ENCODE data around the gene SLC15A5.

The SLC15A5 gene

DNA sequence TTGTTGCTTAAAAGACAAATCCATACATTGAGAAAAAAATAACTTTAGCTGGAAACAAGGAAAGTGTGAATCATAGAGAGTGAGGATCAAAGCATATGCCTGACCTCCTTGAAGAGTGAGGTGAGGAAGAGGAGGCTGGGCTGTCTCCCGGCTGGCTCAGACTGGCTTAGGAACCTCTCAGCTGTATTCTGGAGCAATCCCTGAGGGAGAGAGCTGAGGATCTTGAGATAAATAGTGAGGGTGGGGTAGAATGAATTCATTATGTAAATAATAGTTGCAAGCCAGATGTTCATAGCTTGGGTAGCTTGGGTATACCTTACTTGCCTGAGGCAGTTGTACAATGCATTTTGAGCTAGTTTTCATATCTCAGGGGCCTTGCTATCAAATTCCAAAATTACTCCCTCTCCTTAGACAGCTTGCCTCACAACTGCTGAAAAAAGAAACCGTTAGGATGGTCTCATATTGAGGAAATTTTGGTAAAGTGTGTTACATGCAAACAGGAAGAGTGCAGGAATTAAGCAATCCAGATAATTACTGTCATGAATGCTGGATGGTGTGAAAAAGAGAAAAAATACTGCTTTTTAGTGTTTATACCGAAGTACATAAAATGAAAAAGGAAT, 30.5 kb upstream of the SLC15A5 start:
- ChIA-PET CTCF (interaction anchor here (0.6 kb wide), 1 partner anchor 414 kb away, joined by 3 read pairs; no protein-coding TSS in a partner anchor), POLR2A (no interaction called here)
- TF ChIP-seq ELF4 (IDR thresholded peaks at IDR 0.05) (no peak), HDGF (IDR thresholded peaks at IDR 0.05; ENCODE audit: borderline replicate concordance) (no peak), LEF1 (IDR thresholded peaks at IDR 0.05; ENCODE audit: borderline replicate concordance) (no peak), CTBP1 (IDR thresholded peaks at IDR 0.05; ENCODE audit: borderline replicate concordance) (no peak), L3MBTL2 (conservative IDR thresholded peaks at IDR 0.05) (no peak), FOXK2 (IDR thresholded peaks at IDR 0.05) (no peak), FOXM1 (IDR thresholded peaks at IDR 0.05; ENCODE audit: borderline replicate concordance) (no peak), SUZ12 (IDR thresholded peaks at IDR 0.05) (no peak), BHLHE40 (IDR thresholded peaks at IDR 0.05; ENCODE audit: borderline replicate concordance) (no peak), ARNT (IDR thresholded peaks at IDR 0.05) (no peak), TARDBP (IDR thresholded peaks at IDR 0.05) (no peak), FOXA1 (IDR thresholded peaks at IDR 0.05) (no peak)
- no peak for DNase-seq (ENCODE audit: extremely low spot score)

- POLR2A ChIA-PET, result no interaction called here
- no peak for DNase-seq (ENCODE audit: extremely low spot score)
Measured at GRCh38 chr12:16303939-16304338, 26.5 kb upstream of the SLC15A5 start.

GRCh38 chr12:16300736-16301135, 23.3 kb upstream of the SLC15A5 start:
- POLR2A ChIA-PET, result no interaction called here
- no peak for TF ChIP-seq ELF4 (IDR thresholded peaks at IDR 0.05)
- TF ChIP-seq FOXA1 (IDR thresholded peaks at IDR 0.05), result no peak
- no peak for TF ChIP-seq LEF1 (IDR thresholded peaks at IDR 0.05; ENCODE audit: borderline replicate concordance)
- TF ChIP-seq CTBP1 (IDR thresholded peaks at IDR 0.05; ENCODE audit: borderline replicate concordance), result no peak
- TF ChIP-seq ZNF384 (IDR thresholded peaks at IDR 0.05), result no peak
- TF ChIP-seq NFRKB (IDR thresholded peaks at IDR 0.05), result no peak
- TF ChIP-seq BHLHE40 (IDR thresholded peaks at IDR 0.05; ENCODE audit: borderline replicate concordance), result no peak
- TF ChIP-seq ARNT (IDR thresholded peaks at IDR 0.05), result no peak
- TF ChIP-seq SP1 (IDR thresholded peaks at IDR 0.05), result no peak
- no peak for TF ChIP-seq HDGF (IDR thresholded peaks at IDR 0.05; ENCODE audit: borderline replicate concordance)
- TF ChIP-seq FOXM1 (IDR thresholded peaks at IDR 0.05; ENCODE audit: borderline replicate concordance), result no peak
- TF ChIP-seq FOXK2 (IDR thresholded peaks at IDR 0.05), result no peak
- TF ChIP-seq PKNOX1 (IDR thresholded peaks at IDR 0.05), result no peak
- TF ChIP-seq TARDBP (IDR thresholded peaks at IDR 0.05), result no peak
- TF ChIP-seq L3MBTL2 (conservative IDR thresholded peaks at IDR 0.05), result no peak
- TF ChIP-seq SUZ12 (IDR thresholded peaks at IDR 0.05), result no peak
- CTCF ChIA-PET, result no interaction called here
- DNase-seq (ENCODE audit: extremely low spot score), result no peak

More at GRCh38 chr12:16303939-16304338, 26.5 kb upstream of the SLC15A5 start:
- CTCF ChIA-PET, result no interaction called here
- TF ChIP-seq FOXK2 (IDR thresholded peaks at IDR 0.05) (no peak), L3MBTL2 (conservative IDR thresholded peaks at IDR 0.05) (no peak), BHLHE40 (IDR thresholded peaks at IDR 0.05; ENCODE audit: borderline replicate concordance) (no peak), PKNOX1 (IDR thresholded peaks at IDR 0.05) (no peak), CTBP1 (IDR thresholded peaks at IDR 0.05; ENCODE audit: borderline replicate concordance) (no peak), ELF4 (IDR thresholded peaks at IDR 0.05) (no peak), SUZ12 (IDR thresholded peaks at IDR 0.05) (no peak), FOXM1 (IDR thresholded peaks at IDR 0.05; ENCODE audit: borderline replicate concordance) (no peak), ARNT (IDR thresholded peaks at IDR 0.05) (no peak), HDGF (IDR thresholded peaks at IDR 0.05; ENCODE audit: borderline replicate concordance) (no peak), LEF1 (IDR thresholded peaks at IDR 0.05; ENCODE audit: borderline replicate concordance) (no peak), NFRKB (IDR thresholded peaks at IDR 0.05) (no peak), SP1 (IDR thresholded peaks at IDR 0.05) (no peak), FOXA1 (IDR thresholded peaks at IDR 0.05) (no peak), ZNF384 (IDR thresholded peaks at IDR 0.05) (no peak), TARDBP (IDR thresholded peaks at IDR 0.05) (no peak)

GRCh38 chr12:16300122-16300521, 22.6 kb upstream of the SLC15A5 start:
- TF ChIP-seq FOXM1 (IDR thresholded peaks at IDR 0.05; ENCODE audit: borderline replicate concordance), result no peak
- TF ChIP-seq LEF1 (IDR thresholded peaks at IDR 0.05; ENCODE audit: borderline replicate concordance), result no peak
- TF ChIP-seq TARDBP (IDR thresholded peaks at IDR 0.05), result no peak
- no peak for TF ChIP-seq ARNT (IDR thresholded peaks at IDR 0.05)
- TF ChIP-seq NFRKB (IDR thresholded peaks at IDR 0.05), result no peak
- no peak for TF ChIP-seq FOXA1 (IDR thresholded peaks at IDR 0.05)
- no peak for TF ChIP-seq HDGF (IDR thresholded peaks at IDR 0.05; ENCODE audit: borderline replicate concordance)
- TF ChIP-seq CTBP1 (IDR thresholded peaks at IDR 0.05; ENCODE audit: borderline replicate concordance), result no peak
- TF ChIP-seq PKNOX1 (IDR thresholded peaks at IDR 0.05), result no peak
- TF ChIP-seq SUZ12 (IDR thresholded peaks at IDR 0.05), result no peak
- no peak for TF ChIP-seq L3MBTL2 (conservative IDR thresholded peaks at IDR 0.05)
- ChIA-PET POLR2A (no interaction called here), CTCF (no interaction called here)
- DNase-seq (ENCODE audit: extremely low spot score), result no peak

DNA sequence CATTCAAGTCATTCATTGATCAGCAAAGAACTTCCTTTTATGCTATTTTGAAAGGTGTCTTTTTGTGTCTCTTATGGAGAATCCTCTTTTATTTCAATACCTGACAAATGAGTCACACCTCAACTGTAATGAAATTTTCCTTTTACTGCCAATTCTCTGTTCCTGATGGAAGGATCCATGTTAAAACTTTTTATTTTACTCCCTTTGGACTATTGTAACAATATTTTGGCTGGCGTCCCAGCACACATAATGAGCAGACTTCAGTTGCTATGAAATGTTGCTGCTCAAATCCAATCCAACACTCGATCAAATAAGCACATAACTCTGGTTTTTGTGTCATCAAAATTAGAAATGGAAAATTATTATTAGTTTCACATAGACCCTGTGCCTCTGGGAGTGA, 21.9 kb upstream of the SLC15A5 start:
- POLR2A ChIA-PET, result no interaction called here
- CTCF ChIA-PET, result no interaction called here
- TF ChIP-seq FOXK2 (IDR thresholded peaks at IDR 0.05) (no peak), HDGF (IDR thresholded peaks at IDR 0.05; ENCODE audit: borderline replicate concordance) (no peak), L3MBTL2 (conservative IDR thresholded peaks at IDR 0.05) (no peak), NFRKB (IDR thresholded peaks at IDR 0.05) (no peak), FOXA1 (IDR thresholded peaks at IDR 0.05) (no peak), LEF1 (IDR thresholded peaks at IDR 0.05; ENCODE audit: borderline replicate concordance) (no peak), SP1 (IDR thresholded peaks at IDR 0.05) (no peak), TARDBP (IDR thresholded peaks at IDR 0.05) (no peak), ZNF384 (IDR thresholded peaks at IDR 0.05) (no peak), BHLHE40 (IDR thresholded peaks at IDR 0.05; ENCODE audit: borderline replicate concordance) (no peak), ARNT (IDR thresholded peaks at IDR 0.05) (no peak), CTBP1 (IDR thresholded peaks at IDR 0.05; ENCODE audit: borderline replicate concordance) (no peak), FOXM1 (IDR thresholded peaks at IDR 0.05; ENCODE audit: borderline replicate concordance) (no peak), SUZ12 (IDR thresholded peaks at IDR 0.05) (no peak), ELF4 (IDR thresholded peaks at IDR 0.05) (no peak), PKNOX1 (IDR thresholded peaks at IDR 0.05) (no peak)
- no peak for DNase-seq (ENCODE audit: extremely low spot score)
